ENCODE results near the gene STK36.

The STK36 gene

GRCh38 chr2:218671654-218672566, at the start of gene STK36, which contains the start of gene RNF25:
TSS of gene STK36 (plus strand) at chr2:218672086. CDS start at chr2:218672830, 744 bp downstream.
TSS of gene RNF25 (minus strand) at chr2:218672002. CDS start at chr2:218671970, 32 bp downstream.
- Histone ChIP-seq H3K9ac (ENCODE audit: low read length) (peak within 1 kb of the TSS; percentile 96), H3K36me3 (ENCODE audit: control insufficient read depth, insufficient read depth, low read length, severe bottlenecking) (peaks cover 18% of the 10 kb centered on the region), H3K9me3 (ENCODE audit: control insufficient read depth, low read length) (no peaks in the 10 kb centered on the region), H3K4me1 (ENCODE audit: control insufficient read depth, insufficient read depth, low read length) (peaks cover 13% of the 10 kb centered on the region), H3K27me3 (replicated peaks; ENCODE audit: control insufficient read depth, insufficient read depth, low read length) (no peaks in the 10 kb centered on the region), H3K4me3 (ENCODE audit: low read length) (peak within 1 kb of the TSS; percentile 97)
- peak; percentile 97 for DNase-seq (ENCODE audit: low read depth)

- H3K9ac ChIP-seq (ENCODE audit: low read length) = no peak overlapping the region
- H3K4me3 ChIP-seq (ENCODE audit: low read length) = no peak overlapping the region
- H3K4me1 ChIP-seq (ENCODE audit: control insufficient read depth, insufficient read depth, low read length) = no peaks in the 10 kb centered on the region
- no peaks in the 10 kb centered on the region for H3K27me3 ChIP-seq (replicated peaks; ENCODE audit: control insufficient read depth, insufficient read depth, low read length)
- peaks cover 5% of the 10 kb centered on the region for H3K36me3 ChIP-seq (ENCODE audit: control insufficient read depth, insufficient read depth, low read length, severe bottlenecking)
- no peaks in the 10 kb centered on the region for H3K9me3 ChIP-seq (ENCODE audit: control insufficient read depth, low read length)
- DNase-seq (ENCODE audit: low read depth) = peak; percentile 33
Observed at GRCh38 chr2:218622606-218623365, 49.1 kb upstream of the STK36 start.

GRCh38 chr2:218623366-218623705, 48.5 kb upstream of the STK36 start:
- no peaks in the 10 kb centered on the region for H3K4me1 ChIP-seq (ENCODE audit: control insufficient read depth, insufficient read depth, low read length)
- H3K9ac ChIP-seq (ENCODE audit: low read length) = no peak overlapping the region
- H3K9me3 ChIP-seq (ENCODE audit: control insufficient read depth, low read length) = no peaks in the 10 kb centered on the region
- H3K4me3 ChIP-seq (ENCODE audit: low read length) = no peak overlapping the region
- DNase-seq (ENCODE audit: low read depth) = no peak
- no peaks in the 10 kb centered on the region for H3K27me3 ChIP-seq (replicated peaks; ENCODE audit: control insufficient read depth, insufficient read depth, low read length)
- peaks cover 5% of the 10 kb centered on the region for H3K36me3 ChIP-seq (ENCODE audit: control insufficient read depth, insufficient read depth, low read length, severe bottlenecking)

GRCh38 chr2:218626369-218626768, 45.5 kb upstream of the STK36 start:
- peaks cover 2% of the 10 kb centered on the region for H3K36me3 ChIP-seq (ENCODE audit: control insufficient read depth, insufficient read depth, low read length, severe bottlenecking)
- no peak overlapping the region for H3K9ac ChIP-seq (ENCODE audit: low read length)
- no peaks in the 10 kb centered on the region for H3K9me3 ChIP-seq (ENCODE audit: control insufficient read depth, low read length)
- no peaks in the 10 kb centered on the region for H3K4me1 ChIP-seq (ENCODE audit: control insufficient read depth, insufficient read depth, low read length)
- no peak for DNase-seq (ENCODE audit: low read depth)
- H3K4me3 ChIP-seq (ENCODE audit: low read length) = no peak overlapping the region
- no peaks in the 10 kb centered on the region for H3K27me3 ChIP-seq (replicated peaks; ENCODE audit: control insufficient read depth, insufficient read depth, low read length)

- Histone ChIP-seq H3K4me1 (ENCODE audit: control insufficient read depth, insufficient read depth, low read length) (no peaks in the 10 kb centered on the region), H3K9ac (ENCODE audit: low read length) (no peak overlapping the region), H3K27me3 (replicated peaks; ENCODE audit: control insufficient read depth, insufficient read depth, low read length) (no peaks in the 10 kb centered on the region), H3K36me3 (ENCODE audit: control insufficient read depth, insufficient read depth, low read length, severe bottlenecking) (no peaks in the 10 kb centered on the region), H3K9me3 (ENCODE audit: control insufficient read depth, low read length) (no peaks in the 10 kb centered on the region), H3K4me3 (ENCODE audit: low read length) (no peak overlapping the region)
- DNase-seq (ENCODE audit: low read depth) = no peak
Observed at GRCh38 chr2:218627939-218628338, 43.9 kb upstream of the STK36 start.

- DNase-seq (ENCODE audit: low read depth) = no peak
- no peaks in the 10 kb centered on the region for H3K9me3 ChIP-seq (ENCODE audit: control insufficient read depth, low read length)
- H3K9ac ChIP-seq (ENCODE audit: low read length) = no peak overlapping the region
- H3K4me1 ChIP-seq (ENCODE audit: control insufficient read depth, insufficient read depth, low read length) = no peaks in the 10 kb centered on the region
- no peak overlapping the region for H3K4me3 ChIP-seq (ENCODE audit: low read length)
- no peaks in the 10 kb centered on the region for H3K27me3 ChIP-seq (replicated peaks; ENCODE audit: control insufficient read depth, insufficient read depth, low read length)
- peaks cover 36% of the 10 kb centered on the region for H3K36me3 ChIP-seq (ENCODE audit: control insufficient read depth, insufficient read depth, low read length, severe bottlenecking)
Observed at GRCh38 chr2:218631837-218632236, 40.0 kb upstream of the STK36 start.

DNA sequence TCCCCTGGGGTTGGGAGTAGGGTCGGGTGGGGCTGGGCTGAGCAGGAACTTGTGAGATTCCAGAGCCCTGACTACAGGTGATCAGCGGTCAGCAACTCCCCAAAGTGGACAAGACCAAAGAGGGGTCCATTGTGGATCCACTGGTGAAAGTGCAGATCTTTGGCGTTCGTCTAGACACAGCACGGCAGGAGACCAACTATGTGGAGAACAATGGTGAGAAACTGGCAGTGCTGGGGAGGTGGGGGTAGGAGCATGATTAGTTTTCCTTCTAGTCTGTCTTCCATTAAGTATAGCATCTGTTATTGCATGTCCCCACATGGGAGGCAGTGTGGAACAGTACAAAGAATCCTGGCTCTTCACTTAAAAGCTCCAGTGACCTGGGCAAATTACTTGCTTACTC, 36.2 kb upstream of the STK36 start:
- Histone ChIP-seq H3K9ac (ENCODE audit: low read length) (no peak overlapping the region), H3K4me1 (ENCODE audit: control insufficient read depth, insufficient read depth, low read length) (no peaks in the 10 kb centered on the region), H3K27me3 (replicated peaks; ENCODE audit: control insufficient read depth, insufficient read depth, low read length) (no peaks in the 10 kb centered on the region), H3K36me3 (ENCODE audit: control insufficient read depth, insufficient read depth, low read length, severe bottlenecking) (peaks cover 71% of the 10 kb centered on the region), H3K4me3 (ENCODE audit: low read length) (no peak overlapping the region), H3K9me3 (ENCODE audit: control insufficient read depth, low read length) (no peaks in the 10 kb centered on the region)
- no peak for DNase-seq (ENCODE audit: low read depth)

DNA sequence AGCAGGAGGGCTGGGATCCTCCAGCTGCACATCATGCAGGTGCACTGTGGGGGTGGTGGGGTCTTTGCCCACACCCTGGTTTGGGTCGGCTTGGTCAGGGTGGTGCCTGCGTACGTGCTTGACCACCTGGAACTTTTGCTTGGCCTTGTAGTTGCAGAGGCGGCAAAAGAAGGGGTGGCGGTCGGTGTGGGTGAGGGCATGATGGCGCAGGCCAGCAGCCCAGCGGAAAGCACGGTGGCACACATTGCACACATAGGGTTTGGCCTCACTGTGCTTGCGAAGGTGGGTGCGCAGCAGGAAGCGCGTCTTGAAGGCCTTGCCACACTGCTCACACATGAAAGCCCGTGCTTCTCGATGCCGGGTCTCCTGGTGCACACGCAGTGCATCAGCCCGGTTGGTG, 33.5 kb upstream of the STK36 start:
- no peak overlapping the region for H3K4me3 ChIP-seq (ENCODE audit: low read length)
- no peaks in the 10 kb centered on the region for H3K4me1 ChIP-seq (ENCODE audit: control insufficient read depth, insufficient read depth, low read length)
- H3K36me3 ChIP-seq (ENCODE audit: control insufficient read depth, insufficient read depth, low read length, severe bottlenecking) = peaks cover 87% of the 10 kb centered on the region
- DNase-seq (ENCODE audit: low read depth) = no peak
- H3K27me3 ChIP-seq (replicated peaks; ENCODE audit: control insufficient read depth, insufficient read depth, low read length) = no peaks in the 10 kb centered on the region
- H3K9ac ChIP-seq (ENCODE audit: low read length) = no peak overlapping the region
- H3K9me3 ChIP-seq (ENCODE audit: control insufficient read depth, low read length) = no peaks in the 10 kb centered on the region

- Histone ChIP-seq H3K36me3 (ENCODE audit: control insufficient read depth, insufficient read depth, low read length, severe bottlenecking) (peaks cover 78% of the 10 kb centered on the region), H3K9me3 (ENCODE audit: control insufficient read depth, low read length) (no peaks in the 10 kb centered on the region), H3K4me3 (ENCODE audit: low read length) (no peak overlapping the region), H3K4me1 (ENCODE audit: control insufficient read depth, insufficient read depth, low read length) (peaks cover 14% of the 10 kb centered on the region), H3K27me3 (replicated peaks; ENCODE audit: control insufficient read depth, insufficient read depth, low read length) (no peaks in the 10 kb centered on the region), H3K9ac (ENCODE audit: low read length) (no peak overlapping the region)
- no peak for DNase-seq (ENCODE audit: low read depth)
Observed at GRCh38 chr2:218642121-218642656, 29.7 kb upstream of the STK36 start.

DNA sequence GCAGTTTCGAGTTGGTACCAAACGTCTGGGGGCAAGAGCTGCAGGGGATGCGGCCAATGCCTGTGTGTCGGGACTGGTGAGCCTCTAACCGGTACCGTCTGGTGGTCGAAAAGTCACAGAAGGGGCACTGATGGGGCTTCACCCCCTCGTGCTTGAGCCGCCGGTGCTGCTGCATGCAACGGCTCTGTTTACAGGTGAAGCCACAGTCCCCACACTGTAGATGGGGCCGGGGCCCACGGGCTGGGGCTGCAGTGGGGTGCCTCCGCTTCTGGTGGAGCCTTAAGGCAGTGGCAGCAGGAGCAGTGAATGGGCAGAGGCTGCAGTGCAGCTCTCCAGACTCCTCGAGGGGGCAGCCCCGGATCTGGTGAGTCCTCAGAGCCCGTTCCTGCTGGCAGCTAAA, 29.1 kb upstream of the STK36 start:
- Histone ChIP-seq H3K4me1 (ENCODE audit: control insufficient read depth, insufficient read depth, low read length) (peaks cover 14% of the 10 kb centered on the region), H3K4me3 (ENCODE audit: low read length) (no peak overlapping the region), H3K9me3 (ENCODE audit: control insufficient read depth, low read length) (no peaks in the 10 kb centered on the region), H3K36me3 (ENCODE audit: control insufficient read depth, insufficient read depth, low read length, severe bottlenecking) (peaks cover 78% of the 10 kb centered on the region), H3K27me3 (replicated peaks; ENCODE audit: control insufficient read depth, insufficient read depth, low read length) (no peaks in the 10 kb centered on the region), H3K9ac (ENCODE audit: low read length) (no peak overlapping the region)
- no peak for DNase-seq (ENCODE audit: low read depth)

- no peaks in the 10 kb centered on the region for H3K9me3 ChIP-seq (ENCODE audit: control insufficient read depth, low read length)
- no peak overlapping the region for H3K9ac ChIP-seq (ENCODE audit: low read length)
- no peak overlapping the region for H3K4me3 ChIP-seq (ENCODE audit: low read length)
- H3K36me3 ChIP-seq (ENCODE audit: control insufficient read depth, insufficient read depth, low read length, severe bottlenecking) = peaks cover 78% of the 10 kb centered on the region
- H3K27me3 ChIP-seq (replicated peaks; ENCODE audit: control insufficient read depth, insufficient read depth, low read length) = no peaks in the 10 kb centered on the region
- no peak for DNase-seq (ENCODE audit: low read depth)
- peaks cover 14% of the 10 kb centered on the region for H3K4me1 ChIP-seq (ENCODE audit: control insufficient read depth, insufficient read depth, low read length)
Observed at GRCh38 chr2:218643751-218644310, 28.1 kb upstream of the STK36 start.
